Measurements from ENCODE around the gene NKX6-1.

DNA sequence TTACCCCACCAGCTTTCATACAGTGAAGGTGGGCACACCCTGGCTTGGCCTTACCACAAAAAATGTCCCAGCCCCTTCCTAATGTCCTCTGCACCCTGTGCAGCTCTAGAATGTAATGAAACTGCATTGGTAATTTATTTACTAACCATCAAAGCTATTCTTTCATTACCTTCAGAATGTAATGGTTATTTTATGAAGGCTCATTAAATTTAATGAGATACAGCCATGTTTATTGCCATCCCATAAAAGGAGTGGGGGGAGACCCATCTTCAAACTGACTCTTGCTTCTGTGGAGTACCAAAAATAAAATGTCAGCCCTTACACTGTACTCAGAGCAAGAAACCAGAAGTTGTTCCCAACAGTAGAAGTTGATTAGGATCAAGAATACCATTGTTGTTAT lies 25.0 kb downstream of the NKX6-1 start:
- TF ChIP-seq, protein P1, sequence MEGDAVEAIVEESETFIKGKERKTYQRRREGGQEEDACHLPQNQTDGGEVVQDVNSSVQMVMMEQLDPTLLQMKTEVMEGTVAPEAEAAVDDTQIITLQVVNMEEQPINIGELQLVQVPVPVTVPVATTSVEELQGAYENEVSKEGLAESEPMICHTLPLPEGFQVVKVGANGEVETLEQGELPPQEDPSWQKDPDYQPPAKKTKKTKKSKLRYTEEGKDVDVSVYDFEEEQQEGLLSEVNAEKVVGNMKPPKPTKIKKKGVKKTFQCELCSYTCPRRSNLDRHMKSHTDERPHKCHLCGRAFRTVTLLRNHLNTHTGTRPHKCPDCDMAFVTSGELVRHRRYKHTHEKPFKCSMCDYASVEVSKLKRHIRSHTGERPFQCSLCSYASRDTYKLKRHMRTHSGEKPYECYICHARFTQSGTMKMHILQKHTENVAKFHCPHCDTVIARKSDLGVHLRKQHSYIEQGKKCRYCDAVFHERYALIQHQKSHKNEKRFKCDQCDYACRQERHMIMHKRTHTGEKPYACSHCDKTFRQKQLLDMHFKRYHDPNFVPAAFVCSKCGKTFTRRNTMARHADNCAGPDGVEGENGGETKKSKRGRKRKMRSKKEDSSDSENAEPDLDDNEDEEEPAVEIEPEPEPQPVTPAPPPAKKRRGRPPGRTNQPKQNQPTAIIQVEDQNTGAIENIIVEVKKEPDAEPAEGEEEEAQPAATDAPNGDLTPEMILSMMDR (conservative IDR thresholded peaks at IDR 0.05; ENCODE audit: low read length) = no peak
- TF ChIP-seq EZH2phosphoT487 (IDR thresholded peaks at IDR 0.05; ENCODE audit: borderline replicate concordance) = no peak

Data from Loucy (cell line).